H9 (cell line): Measurements from ENCODE around the gene SF3A2. TPM values are rescaled to one million over a fixed set of nuclear protein-coding genes. Genes with fewer than 3 reads are reported as not detected.
A peak's percentile ranks its signal among the peaks of the same experiment; 100 is the strongest.

Experiments
- DNase-seq: peaks from one replicate; pipeline ENCODE4 v3.0.0-alpha.2; 2017
- H2AFZ ChIP-seq: one replicate; pipeline ENCODE4 v1.6.1; 2013; ENCODE audit warnings: mild to moderate bottlenecking, low read length, control low read depth, moderate library complexity
- H2AK5ac ChIP-seq: 2 replicates; pipeline ENCODE4 v1.6.1; 2013; ENCODE audit warnings: low read length, control low read depth, mixed read lengths; ENCODE audit not compliant: insufficient read length
- H2BK120ac ChIP-seq: one replicate; pipeline ENCODE4 v1.6.1; 2013; ENCODE audit warnings: low read depth, mild to moderate bottlenecking, low read length, control low read depth, inconsistent platforms; ENCODE audit not compliant: poor library complexity, severe bottlenecking
- H2BK12ac ChIP-seq: 2 replicates; pipeline ENCODE4 v1.6.1; 2013; ENCODE audit warnings: low read length, control low read depth, mixed read lengths, low read depth; ENCODE audit not compliant: insufficient read length
- H2BK15ac ChIP-seq: 2 replicates; pipeline ENCODE4 v1.6.1; 2013; ENCODE audit warnings: low read depth, low read length, control low read depth
- H2BK20ac ChIP-seq: one replicate; pipeline ENCODE4 v1.6.1; 2013; ENCODE audit warnings: low read depth, mild to moderate bottlenecking, low read length, control low read depth, inconsistent platforms; ENCODE audit not compliant: poor library complexity, severe bottlenecking
- H2BK5ac ChIP-seq: 2 replicates; pipeline ENCODE4 v1.6.1; 2013; ENCODE audit warnings: low read length, control low read depth, mixed read lengths; ENCODE audit not compliant: insufficient read length
- H3K14ac ChIP-seq: 2 replicates; pipeline ENCODE4 v1.6.1; 2013; ENCODE audit warnings: low read length, control low read depth; ENCODE audit not compliant: insufficient read depth
- H3K18ac ChIP-seq: 2 replicates; pipeline ENCODE4 v1.6.1; 2013; ENCODE audit warnings: low read depth, mild to moderate bottlenecking, mixed read lengths, low read length, control low read depth; ENCODE audit not compliant: insufficient read length
- H3K23ac ChIP-seq: 2 replicates; pipeline ENCODE4 v1.6.1; 2013; ENCODE audit warnings: low read length, control low read depth, mixed read lengths, low read depth; ENCODE audit not compliant: insufficient read length
- H3K23me2 ChIP-seq: 2 replicates; pipeline ENCODE4 v1.6.1; 2013; ENCODE audit warnings: low read depth, mild to moderate bottlenecking, mixed read lengths, low read length, control low read depth; ENCODE audit not compliant: insufficient read length, poor library complexity, severe bottlenecking
- H3K27ac ChIP-seq: 2 replicates; pipeline ENCODE4 v1.5.1; 2013; ENCODE audit warnings: low read length, control low read depth, mixed read lengths, low read depth; ENCODE audit not compliant: insufficient read length
- H3K27me3 ChIP-seq: 2 replicates; pipeline ENCODE4 v1.6.1; 2013; ENCODE audit warnings: low read length, control low read depth, inconsistent platforms; ENCODE audit not compliant: insufficient read depth
- H3K4ac ChIP-seq: 2 replicates; pipeline ENCODE4 v1.6.1; 2013; ENCODE audit warnings: low read depth, mild to moderate bottlenecking, control low read depth, inconsistent platforms, low read length, moderate library complexity
- H3K4me1 ChIP-seq: 2 replicates; pipeline ENCODE4 v1.6.1; 2013; ENCODE audit warnings: low read length, control low read depth, inconsistent platforms; ENCODE audit not compliant: insufficient read depth
- H3K4me2 ChIP-seq: 2 replicates; pipeline ENCODE4 v1.6.1; 2013; ENCODE audit warnings: low read length, control low read depth, mixed read lengths; ENCODE audit not compliant: insufficient read length, insufficient read depth
- H3K56ac ChIP-seq: 2 replicates; pipeline ENCODE4 v1.6.1; 2013; ENCODE audit warnings: low read depth, mild to moderate bottlenecking, mixed read lengths, low read length, control low read depth; ENCODE audit not compliant: insufficient read length
- H3K79me1 ChIP-seq: 2 replicates; pipeline ENCODE4 v1.6.1; 2013; ENCODE audit warnings: low read depth, mild to moderate bottlenecking, moderate library complexity, low read length, control low read depth, inconsistent platforms; ENCODE audit not compliant: insufficient read depth, poor library complexity, severe bottlenecking
- H3K79me2 ChIP-seq: 2 replicates; pipeline ENCODE4 v1.6.1; 2013; ENCODE audit warnings: low read length, control low read depth, inconsistent platforms; ENCODE audit not compliant: insufficient read depth
- H3K9ac ChIP-seq: 2 replicates; pipeline ENCODE4 v1.6.1; 2013; ENCODE audit warnings: low read length, control low read depth, mixed read lengths; ENCODE audit not compliant: insufficient read length; ENCODE audit errors: extremely low read depth
- H3K9me3 ChIP-seq: one replicate; pipeline ENCODE4 v1.6.1; 2013; ENCODE audit warnings: low read depth, low read length, inconsistent platforms; ENCODE audit not compliant: control insufficient read depth
- H3T11ph ChIP-seq: one replicate; pipeline ENCODE4 v1.6.1; 2013; ENCODE audit warnings: mild to moderate bottlenecking, low read length, control low read depth, inconsistent platforms
- H4K20me1 ChIP-seq: one replicate; pipeline ENCODE4 v1.6.1; 2013; ENCODE audit not compliant: control insufficient read depth, insufficient read length, insufficient read depth
- H4K5ac ChIP-seq: 2 replicates; pipeline ENCODE4 v1.6.1; 2013; ENCODE audit warnings: low read depth, mild to moderate bottlenecking, mixed read lengths, low read length, control low read depth; ENCODE audit not compliant: insufficient read length
- H4K8ac ChIP-seq: replicated peaks from 2 replicates; pipeline ENCODE4 v1.6.1; 2013; ENCODE audit warnings: low read length, control low read depth, mixed read lengths, low read depth; ENCODE audit not compliant: insufficient read length
- H4K91ac ChIP-seq: 2 replicates; pipeline ENCODE4 v1.6.1; 2013; ENCODE audit warnings: low read depth, mild to moderate bottlenecking, moderate library complexity, mixed read lengths, low read length, control low read depth; ENCODE audit not compliant: insufficient read length
- H3K27ac Mint-ChIP-seq, 3 experiments: 2 replicates in 2 of 3; 3 replicates in 1 of 3; pipeline ENCODE4 v1.8.0; 2020 to 2021; ENCODE audit warnings: mixed read lengths in 3 of 3, mild to moderate bottlenecking in 1 of 3, moderate library complexity in 1 of 3
- H3K27me3 Mint-ChIP-seq: 2 replicates; pipeline ENCODE4 v1.8.0; 2021; ENCODE audit warnings: low read depth, mild to moderate bottlenecking, moderate library complexity, mixed read lengths
- H3K36me3 Mint-ChIP-seq, 3 experiments: 2 replicates in 2 of 3; 3 replicates in 1 of 3; pipeline ENCODE4 v1.8.0; 2020 to 2021; ENCODE audit warnings: low read depth in 3 of 3, mixed read lengths in 3 of 3; ENCODE audit not compliant: insufficient read depth in 1 of 3
- H3K4me1 Mint-ChIP-seq, 2 experiments: 2 replicates each; pipeline ENCODE4 v1.8.0; 2020; ENCODE audit warnings: mixed read lengths in 2 of 2
- H3K4me3 Mint-ChIP-seq, 2 experiments: 2 replicates in 1 of 2; 3 replicates in 1 of 2; pipeline ENCODE4 v1.8.0; 2020 to 2021; ENCODE audit warnings: mild to moderate bottlenecking in 2 of 2, mixed read lengths in 2 of 2, moderate library complexity in 1 of 2
- H3K9me3 Mint-ChIP-seq, 2 experiments: 2 replicates in 1 of 2; 3 replicates in 1 of 2; pipeline ENCODE4 v1.8.0; 2020; ENCODE audit warnings: mild to moderate bottlenecking in 2 of 2, mixed read lengths in 2 of 2, moderate library complexity in 1 of 2
- CTCF ChIP-seq: fragments of 200-600 bp; sonication (generic); conservative IDR thresholded peaks from 3 replicates; pipeline ENCODE4 v1.8.0; 2021; ENCODE audit warnings: antibody characterized with exemption, mild to moderate bottlenecking
- WGBS: extraction: QIAGEN DNeasy Blood & Tissue Kit; methylation state at CpG from one replicate; pipeline ENCODE4 v1.1.7; 2013; ENCODE audit warnings: missing lambda C conversion rate, low lambda C conversion rate, mixed read lengths; ENCODE audit not compliant: insufficient read length; ENCODE audit errors: extremely low coverage; 5-methylcytosine and 5-hydroxymethylcytosine counted together
- total RNA-seq: library from RNA; stranded (reverse); gene quantifications from 2 replicates; pipeline ENCODE4 v1.2.1, GENCODE V29; 2021

Gene SF3A2
- total RNA-seq, 1 experiment from 2014 or later, result 166 TPM

GRCh38 chr19:2291185-2291751 lies 54.6 kb downstream of the SF3A2 start:
- peaks cover 5 to 6% of the 10 kb centered on the region in 2 experiments; a peak in 3 of 5 replicates for H3K9me3 Mint-ChIP-seq
- no peak overlapping the region for H3K18ac ChIP-seq
- H3K27ac Mint-ChIP-seq, result no peak overlapping the region
- peaks cover 7 to 21% of the 10 kb centered on the region in 2 experiments; a peak in 3 of 4 replicates for H3K4me1 Mint-ChIP-seq
- H3K27ac ChIP-seq, result no peak overlapping the region
- no peaks in the 10 kb centered on the region for H4K20me1 ChIP-seq
- H3K36me3 Mint-ChIP-seq, result peaks cover 0 to 7% (median 4%) of the 10 kb centered on the region in 3 experiments; a peak in 3 of 7 replicates
- H3K4ac ChIP-seq, result no peak overlapping the region
- H2BK20ac ChIP-seq, result no peak overlapping the region
- DNase-seq, result peak; percentile 75
- H4K5ac ChIP-seq, result no peak overlapping the region
- H2AFZ ChIP-seq, result no peak overlapping the region
- H3K27me3 Mint-ChIP-seq, result peaks cover 95% of the 10 kb centered on the region
- H3K79me2 ChIP-seq, result no peaks in the 10 kb centered on the region
- H2BK120ac ChIP-seq, result no peak overlapping the region
- no peak overlapping the region for H2AK5ac ChIP-seq
- H3K4me3 Mint-ChIP-seq, result peak overlapping the region; percentile 42 to 64
- no peak overlapping the region for H3T11ph ChIP-seq
- H2BK5ac ChIP-seq, result no peak overlapping the region
- H3K23me2 ChIP-seq, result no peaks in the 10 kb centered on the region
- H3K14ac ChIP-seq, result no peak overlapping the region
- no peaks in the 10 kb centered on the region for H3K9me3 ChIP-seq
- no CpG with 5 or more reads among the region's 67 CpGs for WGBS
- peaks cover 35% of the 10 kb centered on the region; the same call in 1 of the 2 replicates for H3K27me3 ChIP-seq
- no peak overlapping the region for H4K91ac ChIP-seq
- H2BK15ac ChIP-seq, result no peak overlapping the region; the same call in 1 of the 2 replicates
- no peak overlapping the region for H3K23ac ChIP-seq
- no peak overlapping the region for H2BK12ac ChIP-seq
- no peaks in the 10 kb centered on the region for H3K4me1 ChIP-seq
- no peak overlapping the region for H4K8ac ChIP-seq
- peak; percentile 36; the same call in 1 of the 3 replicates for TF ChIP-seq CTCF
- H3K4me2 ChIP-seq, result peak overlapping the region; percentile 65
- H3K9ac ChIP-seq, result no peak overlapping the region
- H3K79me1 ChIP-seq, result no peaks in the 10 kb centered on the region
- H3K56ac ChIP-seq, result no peak overlapping the region
